ENCODE data around the gene ADTRP.
"Not testable (repeated sequence)": the region's sequence is repeated elsewhere in the genome, so short reads cannot be mapped to it uniquely, and the experiment has no call there.

ADTRP gene

GRCh38 chr6:11702089-11702488, 76.5 kb downstream of the ADTRP start:
- no peak for DNase-seq (ENCODE audit: low read depth in 2 of 3, low spot score in 1 of 3)

- no peak for DNase-seq (ENCODE audit: low read depth in 2 of 3, low spot score in 1 of 3)
Observed at GRCh38 chr6:11701573-11701972, 77.0 kb downstream of the ADTRP start.

GRCh38 chr6:11700118-11700718, 78.4 kb downstream of the ADTRP start:
- DNase-seq (ENCODE audit: low read depth in 2 of 3, low spot score in 1 of 3) = no peak

- DNase-seq (ENCODE audit: low read depth in 2 of 3, low spot score in 1 of 3) = no peak
Observed at GRCh38 chr6:11699576-11699975, 79.0 kb downstream of the ADTRP start.

- no peak for DNase-seq (ENCODE audit: low read depth in 2 of 3, low spot score in 1 of 3)
Observed at GRCh38 chr6:11692451-11693376, 85.9 kb downstream of the ADTRP start.

- no peak for DNase-seq (ENCODE audit: low read depth in 2 of 3, low spot score in 1 of 3)
Observed at GRCh38 chr6:11689847-11690246, 88.8 kb downstream of the ADTRP start.

- not testable (repeated sequence) for DNase-seq (ENCODE audit: low read depth in 2 of 3, low spot score in 1 of 3)
Observed at GRCh38 chr6:11689400-11689799, 89.2 kb downstream of the ADTRP start.

- no peak for DNase-seq (ENCODE audit: low read depth in 2 of 3, low spot score in 1 of 3)
Observed at GRCh38 chr6:11688425-11688709, 90.2 kb downstream of the ADTRP start.

- DNase-seq (ENCODE audit: low read depth in 2 of 3, low spot score in 1 of 3) = no peak
Observed at GRCh38 chr6:11685481-11686093, 93.0 kb downstream of the ADTRP start.

- DNase-seq (ENCODE audit: low read depth in 2 of 3, low spot score in 1 of 3) = no peak
Observed at GRCh38 chr6:11684901-11685480, 93.6 kb downstream of the ADTRP start.

- no peak for DNase-seq (ENCODE audit: low read depth in 2 of 3, low spot score in 1 of 3)
Observed at GRCh38 chr6:11683871-11684270, 94.7 kb downstream of the ADTRP start.

- DNase-seq (ENCODE audit: low read depth in 2 of 3, low spot score in 1 of 3) = no peak
Observed at GRCh38 chr6:11682561-11682975, 96.0 kb downstream of the ADTRP start.

- DNase-seq (ENCODE audit: low read depth in 2 of 3, low spot score in 1 of 3) = no peak
Observed at GRCh38 chr6:11681770-11682169, 96.8 kb downstream of the ADTRP start.

GRCh38 chr6:11681357-11681756, 97.2 kb downstream of the ADTRP start:
- DNase-seq (ENCODE audit: low read depth in 2 of 3, low spot score in 1 of 3) = no peak

- DNase-seq (ENCODE audit: low read depth in 2 of 3, low spot score in 1 of 3) = not testable (repeated sequence)
Observed at GRCh38 chr6:11680479-11680878, 98.1 kb downstream of the ADTRP start.

GRCh38 chr6:11679099-11679498, 99.5 kb downstream of the ADTRP start:
- DNase-seq (ENCODE audit: low read depth in 2 of 3, low spot score in 1 of 3) = no peak

GRCh38 chr6:11675601-11676000, 103.0 kb downstream of the ADTRP start:
- DNase-seq (ENCODE audit: low read depth in 2 of 3, low spot score in 1 of 3) = no peak

- DNase-seq (ENCODE audit: low read depth in 2 of 3, low spot score in 1 of 3) = no peak
Observed at GRCh38 chr6:11672669-11673068, 105.9 kb downstream of the ADTRP start.

GRCh38 chr6:11672256-11672655, 106.3 kb downstream of the ADTRP start:
- DNase-seq (ENCODE audit: low read depth in 2 of 3, low spot score in 1 of 3) = no peak

- DNase-seq (ENCODE audit: low read depth in 2 of 3, low spot score in 1 of 3) = no peak
Observed at GRCh38 chr6:11669696-11670095, 108.9 kb downstream of the ADTRP start.

GRCh38 chr6:11668455-11668854, 110.1 kb downstream of the ADTRP start:
- no peak for DNase-seq (ENCODE audit: low read depth in 2 of 3, low spot score in 1 of 3)

- DNase-seq (ENCODE audit: low read depth in 2 of 3, low spot score in 1 of 3) = no peak
Observed at GRCh38 chr6:11667876-11668275, 110.7 kb downstream of the ADTRP start.

All from stimulated activated CD4-positive, alpha-beta T cell treated with anti-CD3 and anti-CD28 coated beads, Interleukin-12 subunit alpha, Interleukin-12 subunit beta, amount 100 ng/mL, for 48 hours (primary cell).